Urothelium cell line (cell line): ENCODE data around the gene KCTD21.
"Not testable (repeated sequence)": the region's sequence is repeated elsewhere in the genome, so short reads cannot be mapped to it uniquely, and the experiment has no call there.

Experiments used
- DNase-seq: peaks from one replicate; pipeline ENCODE4 v3.0.0; 2011; ENCODE audit warnings: low spot score, mixed read lengths
- FAIRE-seq: peaks from 2 replicates; lab custom pipeline; 2011; peaks lifted over from hg19 to GRCh38; lab: Jason Lieb, UNC

The KCTD21 gene

GRCh38 chr11:78179459-78180071, 8.9 kb downstream of the KCTD21 start:
- peak; percentile 29 for DNase-seq
- no peak for FAIRE-seq

GRCh38 chr11:78177216-78177615, 11.2 kb downstream of the KCTD21 start:
- FAIRE-seq = no peak
- DNase-seq = no peak

- FAIRE-seq (no peak), DNase-seq (no peak)
These were observed 11.8 kb downstream of the KCTD21 start for GRCh38 chr11:78176605-78177141.

GRCh38 chr11:78175862-78176261, 12.6 kb downstream of the KCTD21 start:
- not testable (repeated sequence) for DNase-seq, FAIRE-seq

DNA sequence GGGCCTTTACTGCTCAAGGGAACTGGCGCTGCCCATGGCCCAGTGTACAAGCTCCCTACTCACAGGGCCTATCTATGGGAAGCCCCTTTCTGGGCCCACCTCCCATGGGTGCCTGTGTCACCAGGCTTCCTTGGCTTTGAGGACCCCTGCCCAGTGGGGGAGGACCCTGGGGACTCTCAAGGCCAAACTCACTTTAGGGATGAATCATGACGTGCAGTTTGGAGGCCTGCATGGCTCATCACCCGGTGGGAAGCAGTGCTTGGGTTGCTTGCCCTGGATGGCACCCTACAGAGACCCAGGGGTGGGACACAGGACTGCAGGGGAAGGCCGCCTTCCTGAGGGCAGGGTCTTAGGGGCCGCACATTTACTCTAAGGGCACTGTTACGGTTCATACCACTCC, 16.5 kb downstream of the KCTD21 start:
- FAIRE-seq = no peak
- no peak for DNase-seq

- FAIRE-seq = no peak
These were observed 17.4 kb downstream of the KCTD21 start for GRCh38 chr11:78170874-78171549.

GRCh38 chr11:78170413-78170812, 18.0 kb downstream of the KCTD21 start:
- no peak for FAIRE-seq
- no peak for DNase-seq

More at GRCh38 chr11:78170874-78171549, 17.4 kb downstream of the KCTD21 start:
- DNase-seq = no peak

DNA sequence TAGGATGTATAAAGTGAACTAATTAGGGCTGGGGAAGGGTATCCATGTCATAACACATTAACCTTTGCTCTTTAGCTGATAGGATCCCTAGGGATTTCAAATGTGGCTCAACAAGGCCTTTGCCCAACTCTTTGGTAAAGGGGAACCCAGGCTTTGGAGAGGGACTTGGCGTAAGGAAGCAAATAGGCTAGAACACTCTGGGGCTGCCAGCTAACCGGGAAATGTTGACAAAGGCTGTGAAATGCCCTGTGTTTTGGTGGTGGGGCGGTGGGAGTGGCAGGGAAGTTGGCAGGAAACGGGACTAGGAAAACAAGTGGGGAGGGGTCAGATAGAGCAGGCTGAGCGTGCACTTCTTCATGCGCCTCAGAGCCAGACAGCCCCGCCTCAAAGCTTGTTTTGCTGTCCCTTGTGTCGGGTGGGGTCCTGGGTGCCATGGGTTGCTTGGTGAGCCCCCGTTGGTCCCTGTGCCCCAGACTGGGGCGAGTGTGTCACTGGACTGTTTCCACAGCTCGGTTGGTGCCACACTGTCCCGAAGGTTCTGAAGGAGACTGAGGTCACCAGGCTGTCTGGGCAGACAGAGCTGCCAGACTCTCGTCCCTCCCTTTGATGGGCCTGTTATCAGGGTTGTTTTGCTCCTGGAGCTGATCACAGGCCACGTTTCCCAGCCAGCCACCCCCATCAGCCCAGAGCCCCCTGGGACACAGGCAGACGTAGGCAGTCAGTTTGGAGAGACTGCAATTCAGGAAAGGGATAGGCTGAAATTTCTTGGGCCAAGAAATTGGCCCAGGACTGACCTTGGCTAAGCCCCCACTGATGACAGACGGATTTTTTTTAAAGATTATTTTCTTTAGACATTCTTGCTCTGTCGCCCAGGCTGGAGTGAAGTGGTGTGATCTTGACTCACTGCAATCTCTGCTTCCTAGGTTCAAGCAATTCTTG, 19.6 kb downstream of the KCTD21 start:
- FAIRE-seq (no peak), DNase-seq (no peak)

DNA sequence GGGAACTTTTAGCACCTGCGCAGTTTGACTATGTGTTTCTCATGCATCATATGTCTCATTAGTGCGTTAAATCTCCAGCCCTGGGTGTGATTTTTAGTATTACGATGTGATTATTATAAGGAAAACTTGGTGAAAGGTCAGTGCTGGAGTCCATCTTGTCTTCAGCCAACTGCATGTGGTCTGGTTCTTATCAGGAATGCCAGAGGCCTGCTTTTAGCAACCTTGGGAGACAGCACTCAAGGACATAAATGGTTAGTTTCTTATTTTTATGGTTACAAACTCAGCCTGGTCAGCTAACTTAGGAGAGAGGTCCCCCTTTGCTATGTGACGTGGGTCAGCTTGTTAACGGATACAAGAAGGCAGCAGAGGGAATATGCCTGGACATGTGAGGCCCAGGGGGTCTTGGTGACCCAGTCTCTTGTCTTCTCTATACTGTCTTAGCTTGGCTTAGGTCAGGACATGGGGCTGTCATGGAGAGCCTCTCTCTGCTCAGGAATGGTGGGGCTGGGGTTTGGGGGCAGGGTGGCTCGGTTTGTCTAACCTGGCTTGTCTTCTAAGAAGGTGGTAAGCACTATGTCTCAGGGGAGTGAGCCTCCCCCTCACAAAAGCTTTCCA, 21.5 kb downstream of the KCTD21 start:
- FAIRE-seq = no peak

DNA sequence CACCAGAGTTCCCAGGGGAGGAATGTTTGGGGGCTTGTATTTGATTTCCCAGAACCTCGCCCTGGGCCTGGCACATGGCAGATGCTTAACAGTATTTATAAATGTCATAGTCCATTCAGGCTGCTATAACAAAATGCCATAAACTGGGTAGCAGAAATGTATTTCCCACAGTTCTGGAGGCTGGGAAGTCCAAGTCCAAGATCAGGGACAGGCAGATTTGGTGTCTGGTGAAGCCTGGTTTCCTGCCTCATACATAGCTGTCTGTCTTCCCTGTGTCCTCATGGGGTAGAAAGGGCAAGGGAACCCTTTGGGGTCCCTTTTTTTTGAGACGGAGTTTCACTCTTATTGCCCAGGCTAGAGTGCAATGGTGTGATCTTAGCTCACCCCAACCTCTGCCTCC, 24.0 kb downstream of the KCTD21 start:
- DNase-seq (no peak), FAIRE-seq (no peak)

More for the DNA sequence above, 21.5 kb downstream of the KCTD21 start:
- no peak for DNase-seq

DNA sequence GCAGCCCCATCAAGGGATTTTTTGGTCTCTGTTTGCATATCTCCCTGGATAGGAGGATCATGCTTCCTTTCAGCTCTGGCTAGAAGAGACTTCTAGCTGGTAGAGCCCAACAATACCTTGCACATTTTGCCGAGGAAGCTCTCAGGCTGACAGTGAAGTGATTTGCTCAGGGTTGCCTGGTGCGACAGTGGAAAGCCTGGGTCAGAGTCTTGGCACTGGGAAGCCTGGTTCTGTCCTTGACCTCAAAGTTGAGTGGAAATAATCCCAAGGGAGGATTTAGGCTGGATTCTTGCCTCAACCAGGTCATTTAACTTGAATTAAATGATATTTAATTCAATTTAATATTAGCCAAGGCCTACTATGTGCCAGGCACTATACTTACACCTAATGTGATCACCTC, 24.6 kb downstream of the KCTD21 start:
- DNase-seq = no peak
- FAIRE-seq = no peak

DNA sequence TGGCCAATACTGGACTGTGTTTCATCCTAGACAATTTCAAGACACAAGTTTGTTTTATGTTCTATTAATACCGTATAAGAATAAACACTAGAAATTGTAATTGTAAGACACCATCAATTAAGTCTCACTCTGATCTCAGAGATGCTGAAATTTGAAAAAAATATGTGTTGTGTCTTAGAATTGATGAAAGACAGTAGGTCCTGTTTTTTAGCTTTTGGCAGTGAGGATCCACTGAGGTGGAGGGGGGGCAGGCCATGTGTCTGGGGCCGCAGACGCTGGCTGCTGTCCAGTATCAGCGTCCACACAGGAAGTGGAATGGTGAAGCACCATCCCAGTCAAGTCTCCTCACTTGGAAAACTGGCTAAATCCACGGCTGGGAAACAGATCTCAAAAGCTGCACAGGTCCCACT, 26.5 kb downstream of the KCTD21 start:
- FAIRE-seq (no peak), DNase-seq (no peak)

GRCh38 chr11:78161346-78161745, 27.1 kb downstream of the KCTD21 start:
- FAIRE-seq = peak; percentile 32
- DNase-seq = no peak

DNA sequence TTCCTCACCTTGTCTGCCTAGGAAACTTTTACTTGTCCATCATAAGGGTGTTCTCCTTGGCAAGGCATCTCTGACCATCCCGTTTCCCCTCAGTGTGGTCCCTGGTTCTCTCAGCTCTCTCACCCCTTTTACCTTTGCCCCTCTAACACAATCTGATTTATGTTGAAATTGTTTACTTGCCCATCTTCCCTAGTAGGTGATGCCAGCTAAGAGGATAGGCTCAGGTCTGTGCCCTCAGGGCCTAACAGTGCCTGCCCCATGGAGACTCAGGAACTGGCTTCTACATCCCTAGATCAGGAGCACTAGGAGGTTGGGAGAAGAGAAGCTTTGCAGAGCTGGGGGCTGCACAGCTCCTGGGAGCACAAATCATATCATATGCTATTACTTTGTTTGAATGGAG, 27.9 kb downstream of the KCTD21 start:
- FAIRE-seq = peak; percentile 13
- no peak for DNase-seq

- DNase-seq (no peak), FAIRE-seq (no peak)
These were observed 29.3 kb downstream of the KCTD21 start for GRCh38 chr11:78158987-78159652.

- FAIRE-seq (no peak), DNase-seq (no peak)
These were observed 32.1 kb downstream of the KCTD21 start for GRCh38 chr11:78156127-78156844.

DNA sequence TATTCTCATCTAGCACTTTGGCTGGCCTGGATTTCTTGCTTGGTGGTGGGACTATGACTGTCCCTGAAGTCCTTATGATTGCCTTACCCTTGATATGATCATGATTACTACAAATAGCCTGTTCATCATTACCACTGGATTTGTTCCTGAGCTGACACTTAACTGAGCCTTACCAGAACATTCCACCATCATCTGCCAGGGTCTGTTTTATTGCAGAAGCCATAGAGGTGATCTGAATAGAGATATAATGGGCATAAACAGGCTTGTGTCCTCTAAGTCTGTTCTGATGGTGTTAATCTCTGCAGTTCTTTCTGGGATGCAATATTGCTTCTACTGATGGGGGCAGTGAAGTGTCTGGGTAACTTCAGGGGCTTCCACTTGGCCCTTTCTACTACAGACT, 36.6 kb downstream of the KCTD21 start:
- FAIRE-seq = no peak
- DNase-seq = no peak

- DNase-seq = no peak
- no peak for FAIRE-seq
These were observed 37.7 kb downstream of the KCTD21 start for GRCh38 chr11:78150754-78151153.

- DNase-seq (no peak), FAIRE-seq (no peak)
These were observed 38.1 kb downstream of the KCTD21 start for GRCh38 chr11:78150346-78150745.

DNA sequence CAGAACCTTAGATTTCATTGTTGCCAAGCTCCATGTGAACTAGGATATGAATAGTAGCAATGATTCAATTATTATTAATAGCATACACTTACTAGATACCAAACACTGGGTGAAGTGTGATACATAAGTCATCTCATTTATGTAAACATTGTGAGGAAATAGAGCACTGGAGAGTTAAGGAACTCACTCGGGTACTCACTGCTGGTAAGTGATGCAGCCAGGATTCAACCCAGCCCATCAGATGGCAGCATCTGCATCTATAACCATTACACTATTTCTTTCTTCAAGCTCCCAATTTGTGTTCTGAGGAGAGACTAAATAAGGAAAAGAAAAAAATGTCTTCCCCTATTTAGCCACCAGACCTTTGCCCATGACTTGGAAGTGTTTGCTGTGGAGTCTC, 38.8 kb downstream of the KCTD21 start:
- no peak for DNase-seq

More for the DNA sequence above, 38.8 kb downstream of the KCTD21 start:
- FAIRE-seq = no peak
